GM12891 (cell line): Measurements from ENCODE around the gene FGGY.

ENCODE experiments used
- POLR2A ChIP-seq: IDR thresholded peaks from 2 replicates; pipeline ENCODE4 v1.6.1; 2011; ENCODE audit warnings: low read depth, low read length, control low read depth
- POLR2AphosphoS5 ChIP-seq: IDR thresholded peaks from 2 replicates; pipeline ENCODE4 v1.6.1; 2011; ENCODE audit warnings: low read depth, low read length, control low read depth
- POU2F2 ChIP-seq: IDR thresholded peaks from 2 replicates; pipeline ENCODE4 v1.6.1; 2011; ENCODE audit warnings: low read depth, mild to moderate bottlenecking, control low read depth, low read length, moderate library complexity
- SPI1 ChIP-seq: IDR thresholded peaks from 2 replicates; pipeline ENCODE4 v1.6.1; 2011; ENCODE audit warnings: low read depth, low read length, control low read depth
- TAF1 ChIP-seq: IDR thresholded peaks from 2 replicates; pipeline ENCODE4 v1.6.1; 2011; ENCODE audit warnings: low read depth, low read length, control low read depth

GRCh38 chr1:59497616-59498015, 200.7 kb downstream of the FGGY start:
- TF ChIP-seq POLR2A (no peak), TAF1 (no peak), POLR2AphosphoS5 (no peak), SPI1 (no peak), POU2F2 (no peak)
